ENCODE results near the gene FADS3. TPM values are rescaled to one million over a fixed set of nuclear protein-coding genes. Genes with fewer than 3 reads are reported as not detected.

The FADS3 gene
- total and polyA plus RNA-seq, 9 of the 15 experiments (the other 6 are each of a cell fraction or from before 2014, with no cell fraction given): 0.97 to 148 (median 92.7) TPM

DNA sequence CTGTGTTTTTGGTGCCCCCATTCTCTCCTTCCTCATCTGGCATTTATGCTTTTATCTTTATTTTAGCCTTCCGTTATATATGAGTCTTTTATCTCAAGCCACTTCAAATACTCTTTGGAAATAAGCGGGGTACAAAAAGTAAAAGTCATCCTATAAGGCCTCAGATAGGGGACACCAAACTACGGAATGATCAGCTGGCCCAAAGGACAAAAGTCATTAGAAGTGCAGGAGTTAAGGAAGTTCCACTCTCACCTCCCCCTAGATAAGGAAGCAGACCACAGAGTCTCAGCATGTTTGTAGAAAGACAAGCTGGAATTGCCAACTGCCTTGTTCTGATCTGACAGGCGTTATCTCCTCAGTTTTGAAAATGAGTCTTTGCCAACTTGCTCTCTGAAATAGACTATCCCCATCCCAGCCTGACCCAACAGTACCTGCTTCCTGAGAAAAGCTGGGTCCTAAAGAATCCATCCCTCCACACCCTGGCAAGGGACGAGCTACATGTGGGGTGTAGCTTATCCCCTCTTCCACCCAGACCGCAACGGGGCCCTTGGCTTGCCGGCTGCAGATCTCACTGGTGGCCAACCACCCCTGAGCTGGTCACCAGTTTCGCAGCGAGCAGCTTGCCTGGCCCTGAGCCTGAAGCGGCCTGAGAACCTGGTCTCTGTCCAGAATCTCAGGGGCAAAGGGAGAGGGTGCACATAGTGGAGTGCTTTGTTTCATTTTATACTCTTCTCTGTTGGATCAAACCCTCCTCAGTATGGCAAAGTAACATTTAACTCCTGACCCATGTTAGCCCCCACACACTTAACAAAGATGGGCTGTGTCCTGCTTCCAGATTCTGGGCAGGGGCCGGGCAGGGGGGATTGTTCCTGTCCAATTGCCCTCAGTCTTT is 49.5 kb downstream of the FADS3 start (continued):
- TF ChIP-seq TOE1 (IDR thresholded peaks at IDR 0.05; ENCODE audit: borderline replicate concordance) (peak; percentile 66; the same call in 1 of the 2 replicates), TOE1 (CRISPR knock-in tag; IDR thresholded peaks at IDR 0.05; ENCODE audit: borderline replicate concordance, low read depth) (no peak), SMARCB1 (IDR thresholded peaks at IDR 0.05; ENCODE audit: insufficient read length, low read depth) (no peak), SMARCE1 (IDR thresholded peaks at IDR 0.05) (peak; percentile 93), PTRF (tag; IDR thresholded peaks at IDR 0.05) (0 out of 2 replicates have a peak, but pooled peaks have one; percentile 12), KDM1A (IDR thresholded peaks at IDR 0.05) (peak; percentile 86 to 91), RUNX1 (IDR thresholded peaks at IDR 0.05; ENCODE audit: low read depth) (peak; percentile 67; the same call in 1 of the 2 replicates), ZNF561 (CRISPR knock-in tag; conservative IDR thresholded peaks at IDR 0.05) (no peak), ZBTB5 (IDR thresholded peaks at IDR 0.05) (peak; percentile 12; the same call in 1 of the 2 replicates), GTF3C2 (IDR thresholded peaks at IDR 0.05; ENCODE audit: borderline replicate concordance, extremely low read depth, insufficient read length) (no peak), ZNF263 (CRISPR knock-in tag; IDR thresholded peaks at IDR 0.05; ENCODE audit: borderline replicate concordance) (no peak; the same call in 1 of the 2 replicates), ZNF444 (CRISPR knock-in tag; IDR thresholded peaks at IDR 0.05) (0 out of 2 replicates have a peak, but pooled peaks have one; percentile 50), HLTF (IDR thresholded peaks at IDR 0.05) (peak; percentile 89), CHD4 (IDR thresholded peaks at IDR 0.05; ENCODE audit: insufficient read depth, insufficient replicate concordance, low read depth, low read length, poor library complexity, severe bottlenecking) (peak; percentile 23), HMG20B (CRISPR knock-in tag; IDR thresholded peaks at IDR 0.05) (0 out of 2 replicates have a peak, but pooled peaks have one; percentile 35), TCF3 (CRISPR knock-in tag; IDR thresholded peaks at IDR 0.05) (peak; percentile 90), NUFIP1 (IDR thresholded peaks at IDR 0.05; ENCODE audit: partially characterized antibody) (no peak), HMGN3 (IDR thresholded peaks at IDR 0.05; ENCODE audit: borderline replicate concordance, extremely low read depth, insufficient read length, low read depth, low read length) (peak; percentile 62), ERF (CRISPR knock-in tag; IDR thresholded peaks at IDR 0.05) (no peak), KLF16 (IDR thresholded peaks at IDR 0.05) (peak; percentile 91), DMBX1 (CRISPR knock-in tag; IDR thresholded peaks at IDR 0.05; ENCODE audit: borderline replicate concordance) (peak; percentile 72)

Measured in K562 (cell line).